PC-3 (cell line): Measurements from ENCODE around the gene IGF1. TPM values are rescaled to one million over a fixed set of nuclear protein-coding genes. Genes with fewer than 3 reads are reported as not detected.

ENCODE experiments used
- ATAC-seq: fragments of 200-7000 bp; cut with Tn5 transposase; 2 replicates; pipeline ENCODE4 v1.9.1; 2020; ENCODE audit warnings: mild to moderate bottlenecking, moderate library complexity
- BruUV-seq: library from RNA; stranded (reverse); fragments of 400-500 nt; replicated peaks from 2 replicates; lab custom pipeline; 2021; lab: Mats Ljungman, UMichigan
- CTCF ChIA-PET: fragments of 300-600 bp; sonication (Branson Sonifier 250); formaldehyde crosslinking; loops from one replicate; lab custom pipeline; 2022; ENCODE audit warnings: antibody characterized with exemption; lab: Charles Lee
- POLR2A ChIA-PET: fragments of 300-600 bp; sonication (Branson Sonifier 250); formaldehyde crosslinking; loops from one replicate; lab custom pipeline; 2022; ENCODE audit warnings: antibody characterized with exemption; ENCODE audit not compliant: unreplicated experiment; lab: Charles Lee
- DNase-seq: peaks from one replicate; pipeline ENCODE4 v3.0.0-alpha.2; 2015
- H2AFZ ChIP-seq: fragments of 300-600 bp; sonication (generic); 2 replicates; pipeline ENCODE4 v1.6.0; 2016; ENCODE audit warnings: antibody characterized with exemption, low read length
- H3F3A ChIP-seq: fragments of 300-600 bp; sonication (generic); one replicate; pipeline ENCODE4 v1.6.0; 2017; ENCODE audit warnings: antibody characterized with exemption, low read length, control low read depth, mild to moderate bottlenecking; ENCODE audit not compliant: unreplicated experiment
- H3K27ac ChIP-seq: fragments of 300-600 bp; sonication (generic); 2 replicates; pipeline ENCODE4 v1.5.1; 2016; ENCODE audit warnings: mild to moderate bottlenecking, low read length
- H3K27me3 ChIP-seq: fragments of 300-600 bp; sonication (generic); 2 replicates; pipeline ENCODE4 v1.6.1; 2016; ENCODE audit warnings: low read length, mixed read lengths
- H3K36me3 ChIP-seq: fragments of 300-600 bp; sonication (generic); 2 replicates; pipeline ENCODE4 v1.6.1; 2016; ENCODE audit warnings: low read depth, mixed run types, low read length, mixed read lengths
- H3K4me1 ChIP-seq: fragments of 300-600 bp; sonication (generic); 2 replicates; pipeline ENCODE4 v1.5.1; 2016; ENCODE audit warnings: low read length; ENCODE audit not compliant: insufficient read depth
- H3K4me2 ChIP-seq: fragments of 300-600 bp; sonication (generic); 2 replicates; pipeline ENCODE4 v1.6.0; 2016; ENCODE audit warnings: low read length
- H3K4me3 ChIP-seq: fragments of 300-600 bp; sonication (generic); 2 replicates; pipeline ENCODE4 v1.5.1; 2016; ENCODE audit warnings: mild to moderate bottlenecking, low read length, mixed read lengths
- H3K79me2 ChIP-seq: fragments of 300-600 bp; sonication (generic); 2 replicates; pipeline ENCODE4 v1.6.1; 2017; ENCODE audit warnings: low read length, mixed read lengths
- H3K9ac ChIP-seq: fragments of 300-600 bp; sonication (generic); 2 replicates; pipeline ENCODE4 v1.6.0; 2016; ENCODE audit warnings: mild to moderate bottlenecking, low read length
- H3K9me2 ChIP-seq: fragments of 300-600 bp; sonication (generic); replicated peaks from 2 replicates; pipeline ENCODE4 v1.6.1; 2016; ENCODE audit warnings: mixed run types, low read length, mixed read lengths
- H3K9me3 ChIP-seq: fragments of 300-600 bp; sonication (generic); 2 replicates; pipeline ENCODE4 v1.6.1; 2016; ENCODE audit warnings: low read length, mixed read lengths
- H4K20me1 ChIP-seq: fragments of 300-600 bp; sonication (generic); 2 replicates; pipeline ENCODE4 v1.6.1; 2016; ENCODE audit warnings: low read length, mixed read lengths
- EZH2 ChIP-seq: fragments of 300-600 bp; sonication (generic); IDR thresholded peaks from one replicate; pipeline ENCODE4 v1.6.1; 2017; ENCODE audit warnings: antibody characterized with exemption, mild to moderate bottlenecking, low read length; ENCODE audit not compliant: unreplicated experiment
- EZH2phosphoT487 ChIP-seq: fragments of 300-600 bp; sonication (generic); IDR thresholded peaks from 2 replicates; pipeline ENCODE4 v1.6.1; 2018; ENCODE audit warnings: mild to moderate bottlenecking, antibody characterized with exemption, low read length, borderline replicate concordance
- intact Hi-C: fragments of 100-400 bp; cut with micrococcal nuclease; formaldehyde crosslinking; loops from 2 replicates; pipeline ENCODE4 v1.9.0; 2023
- total RNA-seq: library from RNA; depleted of rRNA; stranded (reverse); fragments of >200 nt; gene quantifications from 2 replicates; pipeline ENCODE4 v1.2.3, GENCODE V29; 2014
- TF ChIP-seq, protein P1 (sequence below): fragments of 300-600 bp; sonication (generic); conservative IDR thresholded peaks from 2 replicates; pipeline ENCODE4 v1.5.1; 2017; ENCODE audit warnings: antibody characterized with exemption, low read depth, mild to moderate bottlenecking, low read length

The IGF1 gene
- total RNA-seq, 1 experiment from 2014 or later = not detected

GRCh38 chr12:102504280-102504679 is 23.9 kb upstream of the IGF1 start:
- ChIA-PET CTCF (no interaction called here), POLR2A (no interaction called here)
- intact Hi-C loops = no loop called here
- no peak for DNase-seq
- H4K20me1 ChIP-seq = no peaks in the 10 kb centered on the region
- H3K9me3 ChIP-seq = 0 out of 2 replicates have a peak, but pooled peaks cover 5% of the 10 kb centered on the region
- no peak overlapping the region for H3K27ac ChIP-seq
- H3K4me2 ChIP-seq = no peak overlapping the region
- no peaks in the 10 kb centered on the region for H3K4me1 ChIP-seq
- no peaks in the 10 kb centered on the region for H3K36me3 ChIP-seq
- no peak overlapping the region for H3K4me3 ChIP-seq
- TF ChIP-seq EZH2 = no peak
- TF ChIP-seq, protein P1, sequence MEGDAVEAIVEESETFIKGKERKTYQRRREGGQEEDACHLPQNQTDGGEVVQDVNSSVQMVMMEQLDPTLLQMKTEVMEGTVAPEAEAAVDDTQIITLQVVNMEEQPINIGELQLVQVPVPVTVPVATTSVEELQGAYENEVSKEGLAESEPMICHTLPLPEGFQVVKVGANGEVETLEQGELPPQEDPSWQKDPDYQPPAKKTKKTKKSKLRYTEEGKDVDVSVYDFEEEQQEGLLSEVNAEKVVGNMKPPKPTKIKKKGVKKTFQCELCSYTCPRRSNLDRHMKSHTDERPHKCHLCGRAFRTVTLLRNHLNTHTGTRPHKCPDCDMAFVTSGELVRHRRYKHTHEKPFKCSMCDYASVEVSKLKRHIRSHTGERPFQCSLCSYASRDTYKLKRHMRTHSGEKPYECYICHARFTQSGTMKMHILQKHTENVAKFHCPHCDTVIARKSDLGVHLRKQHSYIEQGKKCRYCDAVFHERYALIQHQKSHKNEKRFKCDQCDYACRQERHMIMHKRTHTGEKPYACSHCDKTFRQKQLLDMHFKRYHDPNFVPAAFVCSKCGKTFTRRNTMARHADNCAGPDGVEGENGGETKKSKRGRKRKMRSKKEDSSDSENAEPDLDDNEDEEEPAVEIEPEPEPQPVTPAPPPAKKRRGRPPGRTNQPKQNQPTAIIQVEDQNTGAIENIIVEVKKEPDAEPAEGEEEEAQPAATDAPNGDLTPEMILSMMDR = no peak
- TF ChIP-seq EZH2phosphoT487 = no peak
- H3K79me2 ChIP-seq = no peaks in the 10 kb centered on the region
- ATAC-seq = no peak
- H2AFZ ChIP-seq = no peak overlapping the region
- no TSS peak for BruUV-seq
- no peaks in the 10 kb centered on the region for H3F3A ChIP-seq
- no peak overlapping the region for H3K9ac ChIP-seq
- no peaks in the 10 kb centered on the region for H3K9me2 ChIP-seq
- H3K27me3 ChIP-seq = peaks cover 11% of the 10 kb centered on the region; the same call in 1 of the 2 replicates

DNA sequence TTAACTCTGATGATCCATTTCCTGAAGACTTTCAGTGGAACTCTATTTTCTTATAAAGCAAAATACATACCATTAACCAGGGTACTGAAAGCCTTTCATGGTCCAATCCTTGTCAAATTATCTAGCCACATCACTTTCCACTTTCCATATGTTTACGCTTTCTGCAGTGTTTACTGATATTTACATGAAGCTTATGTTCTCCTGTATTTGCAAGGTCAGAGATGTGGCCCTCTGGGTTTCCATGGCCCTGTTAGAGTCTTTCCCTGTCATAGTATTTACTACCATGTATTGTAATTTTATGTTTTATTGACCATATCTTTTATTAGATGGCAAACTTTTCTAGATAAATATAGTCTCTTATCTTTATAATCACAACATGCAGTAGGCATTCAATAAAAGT is 23.5 kb upstream of the IGF1 start:
- Histone ChIP-seq H3K79me2 (no peaks in the 10 kb centered on the region), H3K4me1 (no peaks in the 10 kb centered on the region), H3K27ac (no peak overlapping the region), H2AFZ (no peak overlapping the region), H3K4me3 (no peak overlapping the region), H3K36me3 (no peaks in the 10 kb centered on the region), H4K20me1 (no peaks in the 10 kb centered on the region), H3K9ac (no peak overlapping the region), H3F3A (no peaks in the 10 kb centered on the region), H3K9me3 (0 out of 2 replicates have a peak, but pooled peaks cover 5% of the 10 kb centered on the region), H3K27me3 (peaks cover 11% of the 10 kb centered on the region; the same call in 1 of the 2 replicates), H3K4me2 (no peak overlapping the region), H3K9me2 (no peaks in the 10 kb centered on the region)
- intact Hi-C loops = no loop called here
- ATAC-seq = no peak
- no TSS peak for BruUV-seq
- DNase-seq = no peak
- CTCF ChIA-PET = no interaction called here
- TF ChIP-seq, protein P1 = no peak
- no peak for TF ChIP-seq EZH2
- POLR2A ChIA-PET = no interaction called here

DNA sequence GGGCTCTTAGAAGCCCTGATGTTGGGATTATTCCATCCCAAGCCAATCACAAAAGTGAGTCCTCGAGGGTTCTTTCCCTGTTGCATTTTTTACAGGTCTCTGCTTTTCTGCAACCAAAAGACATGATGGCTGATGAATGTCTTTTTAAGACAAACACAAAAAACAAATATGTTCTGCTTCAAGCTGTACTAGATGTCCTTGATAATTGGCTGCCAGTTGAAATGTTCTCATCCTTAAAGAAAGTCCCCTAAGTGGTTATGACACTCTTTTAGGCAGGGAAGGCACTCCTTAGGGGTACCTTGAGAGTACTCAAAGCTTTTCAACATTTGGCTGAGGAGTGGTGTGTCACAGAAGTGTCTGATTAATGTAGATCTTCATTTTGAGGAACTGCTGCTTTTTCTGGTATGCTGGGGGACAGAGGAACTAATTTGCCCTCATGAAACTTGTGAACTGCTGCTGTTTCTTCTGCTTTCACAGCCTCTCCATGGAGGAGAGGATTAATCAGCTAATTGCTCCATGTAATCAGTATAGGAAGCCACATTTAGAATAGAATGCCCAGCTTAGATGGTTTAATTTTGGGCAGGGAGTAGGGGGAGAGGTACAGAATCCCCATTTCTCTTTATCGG is 22.8 kb upstream of the IGF1 start:
- Histone ChIP-seq H3K27me3 (peaks cover 11% of the 10 kb centered on the region; the same call in 1 of the 2 replicates), H3K4me3 (no peak overlapping the region), H3K9me3 (0 out of 2 replicates have a peak, but pooled peaks cover 5% of the 10 kb centered on the region), H3F3A (no peaks in the 10 kb centered on the region), H3K79me2 (no peaks in the 10 kb centered on the region), H3K9ac (no peak overlapping the region), H4K20me1 (no peaks in the 10 kb centered on the region), H3K36me3 (no peaks in the 10 kb centered on the region), H3K9me2 (no peaks in the 10 kb centered on the region), H3K27ac (no peak overlapping the region), H3K4me2 (no peak overlapping the region), H3K4me1 (no peaks in the 10 kb centered on the region), H2AFZ (no peak overlapping the region)
- CTCF ChIA-PET = no interaction called here
- DNase-seq (no peak), ATAC-seq (no peak)
- POLR2A ChIA-PET = no interaction called here
- no TSS peak for BruUV-seq
- TF ChIP-seq, protein P1 = no peak
- TF ChIP-seq EZH2 = no peak
- no peak for TF ChIP-seq EZH2phosphoT487
- intact Hi-C loops = no loop called here
